Smooth muscle cell of the coronary artery (primary cell): ENCODE measurements around the gene DYNC1H1. TPM values are rescaled to one million over a fixed set of nuclear protein-coding genes. Genes with fewer than 3 reads are reported as not detected.

Experiments used
- total RNA-seq: library from RNA; depleted of rRNA; stranded (reverse); fragments of >200 nt; gene quantifications from 2 replicates; pipeline ENCODE4 v1.2.3, GENCODE V29; 2014; ENCODE audit warnings: low replicate concordance

The DYNC1H1 gene
- total RNA-seq, result 409 and 784 TPM in 2 replicates

DNA sequence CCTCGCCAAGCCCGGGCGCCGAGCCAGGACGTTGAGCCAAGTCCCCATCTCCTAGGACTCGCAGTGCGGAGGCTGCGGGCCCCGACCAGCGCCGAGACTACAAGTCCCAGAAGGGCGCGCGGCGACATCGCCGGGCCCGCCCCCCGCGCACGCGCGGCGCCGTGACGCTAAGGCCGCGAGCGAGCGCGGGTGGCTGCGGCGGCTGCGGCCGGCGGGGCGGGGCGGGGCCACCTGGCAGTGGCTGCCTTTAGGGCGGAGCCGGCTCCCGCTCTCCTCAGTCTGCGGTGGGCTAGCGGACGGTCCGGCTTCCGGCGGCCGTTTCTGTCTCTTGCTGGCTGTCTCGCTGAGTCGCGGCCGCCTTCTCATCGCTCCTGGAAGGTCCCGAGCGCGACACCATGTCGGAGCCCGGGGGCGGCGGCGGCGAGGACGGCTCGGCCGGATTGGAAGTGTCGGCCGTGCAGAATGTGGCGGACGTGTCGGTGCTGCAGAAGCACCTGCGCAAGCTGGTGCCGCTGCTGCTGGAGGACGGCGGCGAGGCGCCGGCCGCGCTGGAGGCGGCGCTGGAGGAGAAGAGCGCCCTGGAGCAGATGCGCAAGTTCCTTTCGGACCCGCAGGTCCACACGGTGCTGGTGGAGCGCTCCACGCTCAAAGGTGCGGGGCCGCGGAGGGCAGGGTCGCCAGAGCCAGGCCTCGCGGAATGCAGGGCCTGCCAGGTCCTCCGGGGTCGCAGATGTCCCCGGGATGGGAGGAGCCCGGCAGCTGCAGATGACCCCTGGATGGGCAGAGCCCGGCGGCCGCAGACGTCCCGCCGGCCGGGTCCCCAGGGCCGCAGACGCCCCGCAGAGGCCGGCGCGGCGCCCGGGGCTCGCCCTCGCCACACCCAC lies at the start of gene DYNC1H1:
Gene DYNC1H1, plus strand, starts transcription at position 277 of the 884 bp plus-strand sequence. Its CDS starts 119 bp downstream, at position 396.

DNA sequence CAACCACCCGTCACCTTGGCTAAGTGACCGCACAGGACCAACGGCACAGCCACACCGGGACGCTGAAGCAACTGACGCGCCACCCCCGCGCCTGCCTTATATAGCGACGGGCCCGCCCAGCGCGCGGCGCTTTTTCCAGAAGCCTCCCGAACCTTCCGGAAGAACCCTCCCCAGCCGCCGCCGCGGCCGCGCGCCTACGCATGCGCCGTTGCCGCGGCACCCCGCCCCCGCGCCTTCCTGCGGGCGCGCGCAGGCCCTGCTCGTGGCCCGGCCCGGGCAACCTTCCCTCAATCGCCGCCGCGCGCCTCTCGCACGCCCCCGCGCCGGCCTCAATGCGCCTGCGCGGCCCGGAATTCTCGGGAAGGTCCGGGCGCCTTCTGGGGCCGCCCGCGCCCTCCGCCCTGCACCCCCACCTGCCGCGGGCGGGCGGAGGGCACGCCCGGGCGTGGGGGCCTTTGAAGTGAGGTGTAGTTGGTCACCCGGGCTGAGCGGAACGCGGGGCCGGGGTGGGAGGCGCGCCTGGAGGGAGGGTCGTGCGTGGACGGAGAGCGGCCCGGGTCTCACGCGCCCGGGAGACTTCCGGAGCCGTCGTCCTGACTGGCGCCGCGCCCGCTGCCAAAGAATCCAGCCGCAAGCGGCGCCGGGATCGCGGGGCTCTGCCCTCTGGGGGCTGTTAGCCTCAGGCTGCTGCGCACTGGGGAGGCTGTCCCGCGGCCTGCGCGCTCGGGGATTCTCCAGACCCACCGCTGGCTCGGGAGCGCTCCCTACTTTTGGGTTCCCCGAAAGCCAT lies 122.8 kb downstream of the DYNC1H1 start, which contains the start of gene HSP90AA1:
Gene HSP90AA1, minus strand, starts transcription at position 73 of the 790 bp plus-strand sequence. CDS start 666 bp downstream, outside the sequence.

Other genes with a start within 250 kb of the DYNC1H1 start
- 72.2 and 88.2 TPM in 2 replicates for gene PPP2R5C, start 202.9 kb upstream of the DYNC1H1 start, total RNA-seq
- gene HSP90AA1, start 122.5 kb downstream of the DYNC1H1 start, total RNA-seq, result 202 and 258 TPM in 2 replicates
- gene WDR20, start 175.3 kb downstream of the DYNC1H1 start, total RNA-seq, result 14.5 and 16.2 TPM in 2 replicates